ENCODE results near the gene UFL1.

UFL1 gene

DNA sequence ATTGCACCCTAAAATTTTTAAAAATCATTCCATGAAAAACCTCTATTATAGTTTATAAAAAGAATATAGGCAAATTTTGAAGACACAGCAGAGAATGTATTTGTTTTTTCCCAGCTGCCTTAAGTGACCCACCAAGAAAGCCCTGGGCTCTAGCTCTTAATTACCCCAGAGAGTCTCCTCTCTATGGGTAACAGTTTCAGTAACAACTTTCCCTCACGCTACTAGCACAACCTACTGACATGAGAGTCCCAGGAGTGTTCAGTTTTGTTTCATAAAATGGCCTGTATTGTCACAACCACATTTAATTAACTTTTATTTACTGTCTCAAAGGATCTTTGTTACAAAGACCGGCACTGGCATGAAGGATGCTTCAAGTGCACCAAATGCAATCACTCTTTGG, 82.8 kb downstream of the UFL1 start:
- no peak for TF ChIP-seq CTCF (IDR thresholded peaks at IDR 0.05; ENCODE audit: control insufficient read depth, extremely low read depth, insufficient read depth)
- DNase-seq (ENCODE audit: low read depth): no peak

More for the DNA sequence above, 82.8 kb downstream of the UFL1 start:
- no peak overlapping the region for H3K4me3 ChIP-seq (ENCODE audit: low read depth, low read length)
